ENCODE measurements around the gene MMP11. TPM values are rescaled to one million over a fixed set of nuclear protein-coding genes. Genes with fewer than 3 reads are reported as not detected.
"Not testable (repeated sequence)": the region's sequence is repeated elsewhere in the genome, so short reads cannot be mapped to it uniquely, and the experiment has no call there.

The MMP11 gene, protein sequence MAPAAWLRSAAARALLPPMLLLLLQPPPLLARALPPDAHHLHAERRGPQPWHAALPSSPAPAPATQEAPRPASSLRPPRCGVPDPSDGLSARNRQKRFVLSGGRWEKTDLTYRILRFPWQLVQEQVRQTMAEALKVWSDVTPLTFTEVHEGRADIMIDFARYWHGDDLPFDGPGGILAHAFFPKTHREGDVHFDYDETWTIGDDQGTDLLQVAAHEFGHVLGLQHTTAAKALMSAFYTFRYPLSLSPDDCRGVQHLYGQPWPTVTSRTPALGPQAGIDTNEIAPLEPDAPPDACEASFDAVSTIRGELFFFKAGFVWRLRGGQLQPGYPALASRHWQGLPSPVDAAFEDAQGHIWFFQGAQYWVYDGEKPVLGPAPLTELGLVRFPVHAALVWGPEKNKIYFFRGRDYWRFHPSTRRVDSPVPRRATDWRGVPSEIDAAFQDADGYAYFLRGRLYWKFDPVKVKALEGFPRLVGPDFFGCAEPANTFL
- 1.1 TPM in 2 replicates for total RNA-seq (2014; rRNA removed; shearing (Covaris generic))
- polyA plus RNA-seq (2015; cell fraction: cytosol; rRNA removed): 0.63 and 2.1 TPM in 2 replicates
- polyA plus RNA-seq (2015; cell fraction: nucleus; rRNA removed): 0.30 and 0.69 TPM in 2 replicates

DNA sequence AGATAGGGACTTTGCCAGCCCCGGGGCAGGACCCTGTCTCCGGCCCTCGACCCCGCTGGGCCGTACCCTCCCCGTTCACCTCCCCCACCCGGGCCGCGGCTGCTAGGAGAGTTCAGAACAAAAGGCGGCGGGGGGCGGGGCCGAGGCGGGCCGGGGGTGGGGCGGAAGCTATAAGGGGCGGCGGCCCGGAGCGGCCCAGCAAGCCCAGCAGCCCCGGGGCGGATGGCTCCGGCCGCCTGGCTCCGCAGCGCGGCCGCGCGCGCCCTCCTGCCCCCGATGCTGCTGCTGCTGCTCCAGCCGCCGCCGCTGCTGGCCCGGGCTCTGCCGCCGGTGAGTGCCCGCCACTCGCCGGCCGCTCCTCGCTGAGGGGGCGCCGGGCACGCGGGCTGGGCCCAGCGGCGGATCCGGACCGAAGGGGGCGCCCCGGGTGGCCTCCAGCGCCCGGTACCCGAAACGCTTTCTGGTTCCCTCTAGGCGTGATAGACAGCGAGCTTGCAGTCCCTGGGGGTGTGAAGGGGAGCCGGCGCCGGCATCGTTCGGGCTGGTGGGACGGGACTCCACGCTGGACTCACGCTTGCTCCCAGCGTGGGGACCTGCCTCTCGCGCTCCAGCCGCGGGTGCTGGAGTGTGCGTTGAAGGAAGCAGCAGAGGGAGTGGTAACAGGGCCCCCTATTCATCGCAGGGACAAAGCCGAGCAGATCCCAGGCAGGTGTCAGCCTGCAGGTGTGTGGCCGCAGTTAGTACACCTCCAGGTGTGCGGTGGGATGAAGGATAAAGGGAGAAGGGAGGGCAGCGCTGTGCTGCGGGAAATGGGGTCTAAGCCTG lies at the start of gene MMP11:
TSS of gene MMP11 (plus strand) at position 201 of the 825 bp plus-strand sequence. CDS start at position 223, 22 bp downstream.
- no peak for DNase-seq (ENCODE audit: low read depth, low spot score)
- in situ Hi-C loops (cut with HindIII; ENCODE audit: low pct_unique_long_range_greater_than_20kb, low sequenced_read_pairs): no loop called here

DNA sequence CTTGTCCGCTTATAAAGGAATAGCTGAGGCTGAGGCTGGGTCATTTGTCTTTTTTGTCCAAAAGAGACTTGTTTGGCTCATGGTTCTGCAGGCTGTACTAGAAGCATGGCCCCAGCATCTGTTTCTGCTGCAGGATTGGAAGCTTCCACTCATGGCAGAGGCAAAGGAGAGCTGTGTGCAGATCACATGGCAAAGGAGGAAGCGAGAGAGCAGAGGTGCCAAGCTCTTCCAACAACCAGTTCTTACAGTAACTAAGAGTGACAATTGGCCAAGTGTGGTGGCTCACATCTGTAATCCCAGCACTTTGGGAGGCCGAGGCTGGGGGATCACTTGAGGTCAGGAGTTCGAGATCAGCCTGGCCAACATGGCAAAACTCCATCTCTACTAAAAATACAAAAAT lies 44.5 kb upstream of the MMP11 start:
- in situ Hi-C loops (cut with HindIII; ENCODE audit: low pct_unique_long_range_greater_than_20kb, low sequenced_read_pairs): not testable (repeated sequence)
- DNase-seq (ENCODE audit: low read depth, low spot score): peak; percentile 13

DNA sequence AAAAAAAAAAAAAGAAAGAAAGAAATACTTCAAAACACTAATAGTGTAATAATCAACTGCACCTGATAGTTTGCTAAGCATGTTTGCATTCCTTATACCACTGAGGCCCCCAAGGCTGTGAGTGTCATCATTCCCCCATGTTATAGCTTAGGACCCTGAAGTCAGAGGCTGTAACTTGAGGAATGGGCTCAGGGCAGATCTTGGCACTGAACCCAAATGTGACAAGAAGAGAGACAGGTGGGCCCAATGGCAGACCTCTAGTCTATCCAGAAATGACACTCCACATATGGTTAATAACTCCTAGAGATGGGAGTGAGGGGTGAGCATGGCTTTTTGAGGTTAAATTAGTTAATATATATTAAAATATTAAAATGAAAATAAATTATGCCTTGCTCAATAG lies 35.0 kb upstream of the MMP11 start:
- no peak for DNase-seq (ENCODE audit: low read depth, low spot score)
- in situ Hi-C loops (cut with HindIII; ENCODE audit: low pct_unique_long_range_greater_than_20kb, low sequenced_read_pairs): no loop called here

DNA sequence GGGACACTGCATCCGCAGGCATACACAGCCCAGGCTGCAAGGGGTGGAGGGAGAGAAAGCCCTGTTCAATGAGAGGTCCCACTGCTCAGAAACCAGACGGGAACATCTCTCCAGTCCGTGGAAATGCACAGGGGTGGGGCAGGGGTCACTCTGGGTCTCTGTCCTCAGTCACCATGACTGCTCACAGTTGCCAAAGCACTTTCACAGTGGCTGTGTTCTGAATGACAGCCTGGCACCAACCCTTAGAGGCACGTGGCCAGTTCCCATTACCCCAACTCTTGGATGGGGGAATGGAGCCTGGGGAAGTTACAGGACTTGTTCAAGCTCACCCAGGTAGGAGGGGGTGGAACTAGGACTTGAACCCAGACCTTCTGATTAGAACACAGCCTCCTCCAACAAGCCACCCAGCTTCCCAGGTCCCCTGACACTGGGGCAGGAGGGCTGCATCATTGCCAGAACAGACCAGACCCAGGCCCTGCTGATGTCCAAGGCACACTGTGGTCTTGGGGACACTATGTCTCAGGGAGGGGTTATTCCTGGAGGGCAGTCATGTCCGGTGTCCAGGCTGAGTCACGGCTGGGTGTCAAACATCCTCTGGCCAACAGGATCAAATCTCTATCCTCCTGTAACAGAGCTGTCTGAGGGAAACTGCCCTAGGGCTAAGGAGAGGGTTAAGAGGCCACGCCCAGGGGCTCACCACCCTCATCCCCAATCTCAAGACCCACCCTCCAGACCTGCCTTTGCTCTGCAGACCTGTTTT lies 30.0 kb upstream of the MMP11 start:
- DNase-seq (ENCODE audit: low read depth, low spot score): no peak
- in situ Hi-C loops (cut with HindIII; ENCODE audit: low pct_unique_long_range_greater_than_20kb, low sequenced_read_pairs): no loop called here

DNA sequence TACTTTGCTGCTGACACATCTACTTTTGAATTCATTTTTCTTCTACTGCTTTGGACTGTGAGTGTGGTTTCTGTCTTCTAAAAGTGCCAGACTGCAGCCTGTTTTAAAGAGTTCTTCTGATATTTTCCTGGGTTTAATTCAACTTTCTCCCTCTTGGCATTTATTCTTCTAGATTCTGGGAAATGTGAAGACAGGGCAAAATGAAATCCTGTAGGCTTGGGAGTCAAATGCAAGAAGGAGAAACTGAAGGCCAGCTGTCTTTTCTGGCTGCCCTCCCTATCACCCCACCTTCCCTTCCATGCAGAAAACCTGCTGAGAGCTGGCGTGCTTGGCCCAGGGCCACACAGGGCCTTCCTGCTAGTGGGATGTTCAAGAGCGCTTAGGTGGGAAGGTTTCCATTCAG lies 29.3 kb upstream of the MMP11 start:
- in situ Hi-C loops (cut with HindIII; ENCODE audit: low pct_unique_long_range_greater_than_20kb, low sequenced_read_pairs): no loop called here
- DNase-seq (ENCODE audit: low read depth, low spot score): no peak

DNA sequence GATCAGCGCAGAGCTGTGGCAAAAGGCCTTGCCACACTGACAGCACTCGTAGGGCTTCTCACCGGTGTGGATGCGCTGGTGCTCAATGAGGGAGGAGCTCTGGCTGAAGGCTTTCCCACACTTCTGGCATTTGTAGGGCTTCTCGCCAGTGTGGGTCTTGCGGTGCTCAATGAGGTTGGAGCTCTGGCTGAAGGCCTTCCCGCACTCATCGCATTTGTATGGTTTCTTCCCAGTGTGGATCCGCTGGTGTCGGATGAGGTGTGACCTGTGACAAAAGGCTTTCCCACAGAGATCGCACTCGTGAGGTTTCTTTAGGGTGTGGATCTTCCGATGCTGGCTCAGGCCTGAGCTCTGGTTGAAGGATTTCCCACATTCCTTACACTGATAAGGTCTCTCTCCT lies 28.6 kb upstream of the MMP11 start:
- in situ Hi-C loops (cut with HindIII; ENCODE audit: low pct_unique_long_range_greater_than_20kb, low sequenced_read_pairs): no loop called here
- no peak for DNase-seq (ENCODE audit: low read depth, low spot score)

DNA sequence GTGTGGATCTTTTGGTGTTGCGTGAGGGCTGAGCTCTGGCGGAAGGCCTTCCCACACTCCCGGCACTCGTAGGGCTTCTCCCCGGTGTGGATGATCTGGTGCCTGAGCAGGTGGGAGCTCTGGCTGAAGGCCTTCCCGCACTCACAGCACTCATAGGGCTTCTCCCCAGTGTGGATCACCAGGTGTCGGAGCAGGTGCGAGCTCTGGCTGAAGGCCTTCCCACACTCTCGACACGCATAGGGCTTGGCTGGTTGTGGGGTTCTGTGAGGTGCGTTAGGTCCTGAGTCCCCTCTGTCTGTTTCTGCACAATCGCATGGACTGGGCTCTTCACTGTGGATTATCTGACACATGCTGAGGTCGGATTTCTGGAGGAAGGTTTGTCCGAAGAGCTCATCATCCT lies 28.2 kb upstream of the MMP11 start:
- DNase-seq (ENCODE audit: low read depth, low spot score): no peak
- in situ Hi-C loops (cut with HindIII; ENCODE audit: low pct_unique_long_range_greater_than_20kb, low sequenced_read_pairs): no loop called here

DNA sequence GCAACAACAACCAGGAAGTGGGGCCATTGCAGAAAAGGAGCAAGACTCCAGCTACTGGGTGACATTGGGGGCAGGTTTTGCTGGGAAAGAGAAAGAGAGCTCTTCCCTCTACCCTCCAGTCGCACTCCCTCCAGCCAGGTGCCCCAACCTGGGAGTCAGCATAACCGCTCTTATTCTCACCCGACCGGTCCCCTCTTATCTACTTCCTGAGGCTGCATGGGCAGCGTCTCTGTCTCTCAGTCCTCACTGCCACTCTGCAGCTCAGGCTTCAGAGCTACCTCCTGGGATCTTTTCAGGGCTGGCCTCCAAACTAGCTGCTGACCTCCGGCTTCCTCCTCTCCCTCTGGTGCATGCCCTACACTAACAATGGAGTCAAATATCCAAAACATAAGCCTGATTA lies 26.9 kb upstream of the MMP11 start:
- DNase-seq (ENCODE audit: low read depth, low spot score): no peak
- in situ Hi-C loops (cut with HindIII; ENCODE audit: low pct_unique_long_range_greater_than_20kb, low sequenced_read_pairs): no loop called here

DNA sequence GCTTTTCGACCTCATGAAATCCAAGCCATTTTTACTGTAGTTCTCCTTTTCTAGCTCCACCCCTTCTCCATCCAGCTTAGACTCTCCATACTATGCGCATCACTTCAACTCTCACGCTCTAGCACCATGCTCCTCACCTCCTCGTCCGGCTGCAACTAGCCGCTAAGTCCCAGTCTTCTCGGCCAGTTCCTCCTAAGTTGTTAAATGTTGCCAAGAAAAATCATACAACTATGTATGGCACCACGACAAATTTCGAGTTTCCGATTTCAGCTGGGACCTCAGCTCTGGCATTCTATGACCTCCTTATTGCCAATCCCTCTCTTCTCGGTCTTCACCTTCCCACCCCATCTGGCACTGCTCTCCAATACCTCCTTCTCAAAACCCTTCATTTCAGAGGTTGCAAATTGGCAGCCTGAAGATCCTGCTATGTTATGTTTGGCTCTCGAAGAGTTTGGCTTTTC lies 22.8 kb upstream of the MMP11 start:
- DNase-seq (ENCODE audit: low read depth, low spot score): no peak
- in situ Hi-C loops (cut with HindIII; ENCODE audit: low pct_unique_long_range_greater_than_20kb, low sequenced_read_pairs): no loop called here

DNA sequence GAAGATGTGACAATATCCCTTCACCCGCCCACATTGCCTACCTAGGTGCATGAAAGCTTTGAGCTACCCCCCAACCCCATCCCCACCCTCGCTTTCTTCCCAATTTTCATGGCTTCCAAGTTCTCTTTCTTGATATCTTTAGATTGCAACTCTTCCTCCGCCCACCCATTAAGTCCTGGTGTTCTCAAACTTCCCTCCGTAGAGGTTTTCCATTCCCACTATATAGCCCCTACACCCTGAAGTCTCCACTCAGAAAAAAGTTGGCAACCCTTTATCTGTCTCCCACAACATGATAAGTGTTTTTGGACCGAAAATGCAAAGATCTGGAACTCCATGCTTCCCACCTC lies 22.3 kb upstream of the MMP11 start:
- in situ Hi-C loops (cut with HindIII; ENCODE audit: low pct_unique_long_range_greater_than_20kb, low sequenced_read_pairs): no loop called here

DNA sequence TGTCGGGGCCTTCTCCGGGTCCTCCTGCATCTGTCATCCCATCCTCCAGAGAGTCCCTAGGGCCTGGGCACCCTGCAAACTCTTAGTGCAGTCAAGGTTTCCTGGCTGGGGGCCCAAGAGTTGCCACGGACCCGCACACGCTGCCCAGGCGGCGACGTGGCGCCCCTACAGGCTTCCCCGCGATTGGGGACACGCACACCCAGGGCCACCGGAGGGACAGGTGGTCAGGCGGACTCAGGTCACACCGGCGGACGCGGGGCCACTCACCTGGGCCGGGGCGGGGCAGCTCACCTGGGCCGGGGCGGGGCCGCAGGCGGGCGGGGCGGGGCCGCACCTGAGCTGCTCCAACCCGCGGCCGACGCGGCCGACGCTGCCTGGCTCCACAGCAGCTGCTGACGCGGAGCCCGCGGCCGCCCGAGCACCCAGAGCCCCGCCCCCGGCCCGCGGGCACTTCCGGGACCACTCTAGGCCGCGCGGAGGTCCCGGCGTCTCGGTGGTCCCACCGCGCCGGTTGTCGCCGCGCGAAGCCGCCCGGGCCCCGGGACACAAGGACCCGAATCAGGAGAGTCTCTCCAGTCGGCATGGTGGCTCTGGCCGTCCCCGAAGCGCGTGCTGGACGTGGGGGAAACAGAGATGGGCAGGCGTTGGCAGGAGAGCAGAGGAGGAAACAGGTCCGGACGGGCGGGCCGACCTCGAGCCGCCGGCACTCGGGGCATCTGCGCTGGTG lies 21.8 kb upstream of the MMP11 start, which contains the start of gene ZNF70:
TSS of gene ZNF70 (minus strand) at position 399 of the 727 bp plus-strand sequence. CDS start 5,972 bp downstream, outside the sequence.
- in situ Hi-C loops (cut with HindIII; ENCODE audit: low pct_unique_long_range_greater_than_20kb, low sequenced_read_pairs): no loop called here
- peak; percentile 78 for DNase-seq (ENCODE audit: low read depth, low spot score)

More for the DNA sequence above, 22.3 kb upstream of the MMP11 start:
- no peak for DNase-seq (ENCODE audit: low read depth, low spot score)

DNA sequence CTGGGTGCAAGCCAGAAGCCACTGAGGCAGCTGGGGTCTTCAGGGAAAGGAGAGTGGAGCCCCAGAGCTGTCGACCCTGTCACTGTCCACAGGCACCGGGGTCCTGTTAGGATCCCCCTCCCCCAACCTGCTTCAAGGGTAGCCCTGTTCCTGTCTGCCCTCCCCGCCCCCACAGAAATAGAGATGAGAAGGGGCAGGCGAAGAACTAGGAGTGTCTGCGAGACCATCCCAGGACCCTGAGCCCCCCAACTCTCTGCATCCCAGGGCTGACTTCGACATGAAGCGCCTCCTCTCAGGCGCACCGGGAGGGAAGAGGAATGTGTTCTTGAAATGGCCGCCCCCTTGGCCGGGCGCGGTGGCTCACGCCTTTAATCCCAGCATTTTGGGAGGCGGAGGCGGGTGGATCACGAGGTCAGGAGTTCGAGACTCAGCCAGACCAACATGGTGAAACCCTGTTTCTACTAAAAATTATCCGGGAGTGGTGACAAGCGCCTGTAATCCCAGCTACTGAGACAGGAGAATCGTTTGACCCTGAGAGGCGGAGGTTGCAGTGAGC lies 21.1 kb upstream of the MMP11 start:
- in situ Hi-C loops (cut with HindIII; ENCODE audit: low pct_unique_long_range_greater_than_20kb, low sequenced_read_pairs): no loop called here
- DNase-seq (ENCODE audit: low read depth, low spot score): peak; percentile 47

DNA sequence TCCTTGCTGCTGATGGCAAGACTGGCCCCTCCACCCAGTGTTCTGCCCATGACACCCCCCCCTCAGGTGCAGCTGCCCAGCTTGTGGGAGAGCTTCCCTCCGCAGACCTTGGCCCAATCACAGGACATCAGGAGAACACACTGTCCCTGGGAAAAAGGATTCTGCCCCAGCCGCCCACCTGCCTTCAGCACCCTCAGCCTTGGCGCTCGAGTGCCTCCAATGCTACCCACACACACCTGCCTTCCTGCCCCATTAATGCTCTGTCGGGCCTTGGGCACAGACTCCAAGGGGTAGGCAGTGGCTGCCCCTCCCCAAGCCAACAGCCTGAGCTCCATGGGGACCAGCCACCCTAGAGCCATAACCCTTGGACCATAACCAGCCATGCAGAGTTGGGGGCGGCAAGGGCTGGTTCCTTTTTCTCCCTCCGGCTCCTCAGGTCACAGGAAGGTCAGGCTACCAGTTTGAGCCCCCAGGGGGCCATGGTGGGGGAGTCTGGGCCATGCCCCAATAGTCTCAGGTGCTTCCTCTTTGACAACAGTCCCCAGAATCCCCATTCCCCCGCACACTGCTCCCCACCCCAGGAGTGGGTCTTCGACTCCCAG lies 20.5 kb upstream of the MMP11 start:
- DNase-seq (ENCODE audit: low read depth, low spot score): no peak

DNA sequence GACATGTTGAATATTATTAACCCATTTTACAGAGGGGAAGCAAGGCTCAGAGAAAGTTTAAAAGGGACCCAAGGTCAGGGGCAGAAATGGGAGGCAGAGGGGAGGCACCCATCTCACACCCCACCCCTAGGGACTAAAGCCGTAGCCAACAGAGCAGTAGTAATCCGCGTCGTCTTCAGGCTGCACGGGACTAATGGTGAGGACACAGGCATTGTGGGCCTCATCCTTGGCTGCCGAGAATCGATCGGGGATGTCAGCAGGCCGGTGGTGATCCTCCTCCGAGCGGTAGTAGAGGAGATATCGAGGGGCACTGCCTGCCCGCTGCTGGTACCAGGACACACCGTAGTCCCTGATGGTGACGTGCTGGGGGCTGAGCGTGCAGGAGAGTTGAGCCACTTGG lies 19.9 kb upstream of the MMP11 start:
- in situ Hi-C loops (cut with HindIII; ENCODE audit: low pct_unique_long_range_greater_than_20kb, low sequenced_read_pairs): no loop called here

More for the DNA sequence above, 20.5 kb upstream of the MMP11 start:
- in situ Hi-C loops (cut with HindIII; ENCODE audit: low pct_unique_long_range_greater_than_20kb, low sequenced_read_pairs): no loop called here

DNA sequence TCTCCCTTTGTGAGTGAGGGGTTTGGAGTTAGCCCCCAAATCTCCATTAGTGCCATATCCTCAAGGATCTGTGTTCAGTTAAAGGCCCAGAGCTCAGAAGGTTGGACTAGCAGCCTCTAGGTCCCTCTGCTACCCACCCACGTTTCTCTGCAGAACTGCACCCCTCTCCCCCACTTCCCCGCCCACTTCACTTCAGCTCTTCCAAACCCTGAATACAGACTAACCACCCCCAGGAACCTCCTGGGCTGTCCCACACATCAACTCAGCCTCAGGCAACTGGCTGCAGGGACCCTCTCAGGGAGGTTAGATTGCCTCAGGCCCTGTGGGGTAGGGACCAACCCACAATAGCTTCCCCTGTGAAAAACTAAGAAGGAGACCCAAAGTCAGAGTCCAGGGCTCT lies 19.3 kb upstream of the MMP11 start:
- in situ Hi-C loops (cut with HindIII; ENCODE audit: low pct_unique_long_range_greater_than_20kb, low sequenced_read_pairs): no loop called here

More for the DNA sequence above, 19.9 kb upstream of the MMP11 start:
- no peak for DNase-seq (ENCODE audit: low read depth, low spot score)

DNA sequence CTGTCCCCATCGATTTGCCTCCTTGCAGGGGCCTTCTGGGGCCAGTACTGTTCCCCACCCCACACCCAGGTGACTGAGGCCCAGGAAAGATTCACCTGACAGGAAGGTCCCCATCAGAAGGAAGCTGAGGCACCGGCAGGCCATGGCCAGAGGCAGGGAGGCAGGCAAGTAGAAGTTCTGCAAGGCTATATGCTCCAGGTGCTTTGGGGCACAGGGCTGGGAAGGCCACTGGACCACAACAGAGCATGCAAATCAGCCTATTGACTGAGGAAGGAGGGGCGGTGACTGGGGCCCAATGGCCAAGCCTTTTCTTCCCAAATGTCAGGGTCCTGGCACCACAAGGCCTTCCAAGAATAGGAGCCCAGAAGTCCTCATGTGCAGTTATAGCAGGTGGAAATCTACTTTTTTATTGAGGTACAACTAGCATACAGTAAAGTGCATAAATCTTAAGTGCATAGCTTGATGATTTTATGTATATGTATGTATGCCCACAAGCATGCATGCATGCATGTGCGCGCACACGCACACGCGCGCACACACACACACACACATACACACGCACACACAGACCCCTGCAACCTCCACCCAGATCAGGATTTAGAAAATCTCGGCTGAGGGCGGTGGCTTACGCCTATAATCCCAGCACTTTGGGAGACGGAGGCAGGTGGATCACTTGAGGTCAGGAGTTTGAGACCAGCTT lies 18.3 kb upstream of the MMP11 start, which contains the start of gene VPREB3:
TSS of gene VPREB3 (minus strand) at position 206 of the 700 bp plus-strand sequence. CDS start at position 144, 62 bp downstream.
- DNase-seq (ENCODE audit: low read depth, low spot score): no peak
- in situ Hi-C loops (cut with HindIII; ENCODE audit: low pct_unique_long_range_greater_than_20kb, low sequenced_read_pairs): no loop called here

More for the DNA sequence above, 19.3 kb upstream of the MMP11 start:
- DNase-seq (ENCODE audit: low read depth, low spot score): no peak

Data from SK-MEL-5 (cell line).